B cell (primary cell): ENCODE results near the gene CALML5. TPM values are rescaled to one million over a fixed set of nuclear protein-coding genes. Genes with fewer than 3 reads are reported as not detected.

Source experiments
- ATAC-seq: fragments of 200-7000 bp; cut with Tn5 transposase; one replicate; pipeline ENCODE4 v1.10.0; 2021; ENCODE audit warnings: low read depth, mild to moderate bottlenecking, moderate number of reproducible peaks, moderate library complexity
- CTCF ChIA-PET: fragments of 350-600 bp; sonication (Branson Sonifier 250); formaldehyde crosslinking; loops from one replicate; lab custom pipeline; 2021; ENCODE audit warnings: antibody characterized with exemption, inconsistent platforms; lab: Charles Lee
- POLR2A ChIA-PET: fragments of 350-600 bp; sonication (Branson Sonifier 250); formaldehyde crosslinking; loops from one replicate; lab custom pipeline; 2021; ENCODE audit warnings: antibody characterized with exemption; lab: Charles Lee
- DNase-seq: peaks from one replicate; pipeline ENCODE4 v3.0.0; 2013
- H2AFZ ChIP-seq: 2 replicates; pipeline ENCODE4 v1.6.1; 2012; ENCODE audit warnings: mild to moderate bottlenecking, low read depth, low read length; ENCODE audit not compliant: insufficient read depth, poor library complexity, severe bottlenecking
- H3K27ac ChIP-seq, 2 donors: 1 replicate in 1 of 2; 2 replicates in 1 of 2; pipeline ENCODE4 v1.5.1; 2012 to 2013; ENCODE audit warnings: low read length in 2 of 2, mild to moderate bottlenecking in 2 of 2, moderate library complexity in 1 of 2
- H3K27me3 ChIP-seq, 4 experiments: fragments of 200-600 bp in 1 of 4; sonication (generic) in 1 of 4; replicated peaks in 1 of 4; 1 replicate in 2 of 4; 2 replicates in 2 of 4; pipeline versions ENCODE4 v1.6.1 to v1.7.0; 2013 to 2016; ENCODE audit warnings: low read length in 3 of 4, mild to moderate bottlenecking in 2 of 4, mixed read lengths in 1 of 4, moderate library complexity in 1 of 4; ENCODE audit not compliant: insufficient read depth in 4 of 4, control insufficient read depth in 3 of 4; ENCODE audit errors: control extremely low read depth in 1 of 4
- H3K36me3 ChIP-seq, 2 experiments: replicated peaks in 1 of 2; 1 replicate in 1 of 2; 2 replicates in 1 of 2; pipeline versions ENCODE4 v1.6.1 to v1.7.1; 2013; ENCODE audit warnings: low read length in 1 of 2; ENCODE audit not compliant: insufficient read depth in 2 of 2, control insufficient read depth in 1 of 2; ENCODE audit errors: control extremely low read depth in 1 of 2, extremely low read depth in 1 of 2
- H3K4me1 ChIP-seq, 2 donors: fragments of 200-600 bp in 1 of 2; sonication (generic) in 1 of 2; 1 replicate in 1 of 2; 2 replicates in 1 of 2; pipeline versions ENCODE4 v1.5.1 to v1.6.1; 2013 to 2017; ENCODE audit warnings: low read length in 2 of 2; ENCODE audit not compliant: control insufficient read depth in 2 of 2, insufficient read depth in 2 of 2
- H3K4me2 ChIP-seq: replicated peaks from 2 replicates; pipeline ENCODE3; 2012; ENCODE audit warnings: mild to moderate bottlenecking, low read depth, low read length; ENCODE audit not compliant: poor library complexity, severe bottlenecking
- H3K4me3 ChIP-seq, 5 experiments: fragments of 200-600 bp in 1 of 5; sonication (generic) in 1 of 5; 1 replicate in 3 of 5; 2 replicates in 2 of 5; pipeline versions ENCODE4 v1.5.1 to v1.7.0; 2011 to 2016; ENCODE audit warnings: low read length in 4 of 5, mild to moderate bottlenecking in 4 of 5, low read depth in 2 of 5, control low read depth in 1 of 5, moderate library complexity in 1 of 5; ENCODE audit not compliant: insufficient read depth in 1 of 5; ENCODE audit errors: control extremely low read depth in 1 of 5, extremely low read depth in 1 of 5
- H3K79me2 ChIP-seq: fragments of 200-600 bp; sonication (generic); one replicate; pipeline ENCODE4 v1.6.0; 2016; ENCODE audit warnings: low read length; ENCODE audit not compliant: control insufficient read depth, insufficient read depth
- H3K9ac ChIP-seq: fragments of 200-600 bp; sonication (generic); 2 replicates; pipeline ENCODE4 v1.6.1; 2017; ENCODE audit warnings: mild to moderate bottlenecking, low read length, moderate library complexity
- H3K9me3 ChIP-seq, 3 donors: one replicate each; pipeline versions ENCODE4 v1.6.1 to v1.7.1; 2013; ENCODE audit warnings: low read length in 2 of 3; ENCODE audit not compliant: control insufficient read depth in 2 of 3, insufficient read depth in 1 of 3; ENCODE audit errors: control extremely low read depth in 1 of 3
- H4K20me1 ChIP-seq: 2 replicates; pipeline ENCODE4 v1.6.0; 2012; ENCODE audit warnings: mild to moderate bottlenecking, low read length; ENCODE audit not compliant: insufficient read depth, control insufficient read depth, poor library complexity, severe bottlenecking
- H3K27ac Mint-ChIP-seq: one replicate; pipeline ENCODE4 v1.8.0; 2021; ENCODE audit warnings: mixed read lengths
- H3K27me3 Mint-ChIP-seq: one replicate; pipeline ENCODE4 v1.8.0; 2021; ENCODE audit warnings: mixed read lengths
- H3K4me1 Mint-ChIP-seq: one replicate; pipeline ENCODE4 v1.8.0; 2021; ENCODE audit warnings: mixed read lengths
- H3K4me3 Mint-ChIP-seq: one replicate; pipeline ENCODE4 v1.8.0; 2021; ENCODE audit warnings: mixed read lengths
- H3K9me3 Mint-ChIP-seq: one replicate; pipeline ENCODE4 v1.8.0; 2022; ENCODE audit warnings: mixed read lengths; ENCODE audit not compliant: insufficient read depth
- CTCF ChIP-seq: fragments of 200-600 bp; IDR thresholded peaks from one replicate; pipeline ENCODE4 v1.8.0; 2022; ENCODE audit warnings: antibody characterized with exemption, mild to moderate bottlenecking
- EZH2 ChIP-seq: IDR thresholded peaks from 2 replicates; pipeline ENCODE4 v1.6.1; 2012; ENCODE audit warnings: borderline replicate concordance, low read depth, mild to moderate bottlenecking, moderate library complexity, low read length; ENCODE audit not compliant: insufficient read depth, poor library complexity, severe bottlenecking
- WGBS: methylation state at CpG from one replicate; pipeline ENCODE4 v1.1.5; 2013; ENCODE audit warnings: missing lambda C conversion rate; ENCODE audit not compliant: insufficient coverage; 5-methylcytosine and 5-hydroxymethylcytosine counted together
- intact Hi-C: fragments of 100-400 bp; cut with micrococcal nuclease; formaldehyde crosslinking; loops from one replicate; pipeline ENCODE4 v1.10.0; 2022
- polyA plus RNA-seq: library from polyadenylated mRNA; depleted of rRNA; stranded (reverse); fragments of >200 nt; gene quantifications from 2 replicates; pipeline ENCODE4 v1.2.3, GENCODE V29; 2012
- total RNA-seq, 2 donors: library from RNA; stranded (reverse); fragments of 120-200 nt in 1 of 2; gene quantifications; 1 replicate in 1 of 2; 2 replicates in 1 of 2; pipeline versions ENCODE4 v1.2.3 to v1.2.4, GENCODE V29; 2013 to 2022

Gene CALML5
- total and polyA plus RNA-seq, 2 donors (not counting 1 experiment from before 2014, with no cell fraction given) = not detected

- Histone ChIP-seq H3K9ac (peak overlapping the region; percentile 14), H3K4me2 (peak overlapping the region; percentile 50), H3K9me3 (peaks cover 2 to 3% (median 3%) of the 10 kb centered on the region in 3 donors), H3K27me3 (no peaks in the 10 kb centered on the region), H3K27ac (no peak overlapping the region), H3K4me3 (no peak overlapping the region), H4K20me1 (no peaks in the 10 kb centered on the region), H3K79me2 (no peaks in the 10 kb centered on the region), H2AFZ (peak overlapping the region; percentile 61), H3K4me1 (peaks cover 0 to 7% of the 10 kb centered on the region in 2 donors), H3K36me3 (no peaks in the 10 kb centered on the region)
- H3K9me3 Mint-ChIP-seq = peaks cover 3% of the 10 kb centered on the region
- ChIA-PET CTCF (no interaction called here), POLR2A (no interaction called here)
- 94% methylated on average over 6 of the region's 7 CpGs for WGBS
- intact Hi-C loops = no loop called here
- ATAC-seq (no peak), DNase-seq (no peak)
- H3K27ac Mint-ChIP-seq = no peak overlapping the region
- no peak overlapping the region for H3K4me3 Mint-ChIP-seq
- H3K27me3 Mint-ChIP-seq = no peaks in the 10 kb centered on the region
- no peaks in the 10 kb centered on the region for H3K4me1 Mint-ChIP-seq
- no peak for TF ChIP-seq EZH2
- TF ChIP-seq CTCF = no peak
Observed at GRCh38 chr10:5546891-5547680, 47.7 kb upstream of the CALML5 start.
